Gastroesophageal sphincter (tissue), 3 donors: ENCODE measurements around the gene RAB1B.

Experiments used
- EP300 ChIP-seq: sonication (generic); formaldehyde crosslinking; IDR thresholded peaks from one replicate; pipeline ENCODE4 v1.6.1; 2017; ENCODE audit warnings: antibody characterized with exemption, mild to moderate bottlenecking
- POLR2A ChIP-seq, 2 donors: fragments of 450-650 bp; IDR thresholded peaks; one replicate each; pipeline ENCODE4 v1.6.1; 2017; ENCODE audit warnings: antibody characterized with exemption in 2 of 2, mild to moderate bottlenecking in 2 of 2, moderate library complexity in 1 of 2
- POLR2AphosphoS5 ChIP-seq: sonication (generic); formaldehyde crosslinking; IDR thresholded peaks from one replicate; pipeline ENCODE4 v1.6.1; 2017; ENCODE audit warnings: antibody characterized with exemption
- TF ChIP-seq, protein P1 (sequence below), 4 experiments: fragments of 200-600 bp in 2 of 4; fragments of 450-650 bp in 2 of 4; sonication (generic) in 1 of 4; IDR thresholded peaks; one replicate each; pipeline ENCODE4 v1.5.1; 2017 to 2019; ENCODE audit warnings: antibody characterized with exemption in 4 of 4, mild to moderate bottlenecking in 2 of 4, moderate library complexity in 2 of 4

GRCh38 chr11:66221726-66222236 lies 46.7 kb upstream of the RAB1B start:
- TF ChIP-seq POLR2A (IDR thresholded peaks at IDR 0.05) = no peak
- TF ChIP-seq, protein P1, sequence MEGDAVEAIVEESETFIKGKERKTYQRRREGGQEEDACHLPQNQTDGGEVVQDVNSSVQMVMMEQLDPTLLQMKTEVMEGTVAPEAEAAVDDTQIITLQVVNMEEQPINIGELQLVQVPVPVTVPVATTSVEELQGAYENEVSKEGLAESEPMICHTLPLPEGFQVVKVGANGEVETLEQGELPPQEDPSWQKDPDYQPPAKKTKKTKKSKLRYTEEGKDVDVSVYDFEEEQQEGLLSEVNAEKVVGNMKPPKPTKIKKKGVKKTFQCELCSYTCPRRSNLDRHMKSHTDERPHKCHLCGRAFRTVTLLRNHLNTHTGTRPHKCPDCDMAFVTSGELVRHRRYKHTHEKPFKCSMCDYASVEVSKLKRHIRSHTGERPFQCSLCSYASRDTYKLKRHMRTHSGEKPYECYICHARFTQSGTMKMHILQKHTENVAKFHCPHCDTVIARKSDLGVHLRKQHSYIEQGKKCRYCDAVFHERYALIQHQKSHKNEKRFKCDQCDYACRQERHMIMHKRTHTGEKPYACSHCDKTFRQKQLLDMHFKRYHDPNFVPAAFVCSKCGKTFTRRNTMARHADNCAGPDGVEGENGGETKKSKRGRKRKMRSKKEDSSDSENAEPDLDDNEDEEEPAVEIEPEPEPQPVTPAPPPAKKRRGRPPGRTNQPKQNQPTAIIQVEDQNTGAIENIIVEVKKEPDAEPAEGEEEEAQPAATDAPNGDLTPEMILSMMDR (IDR thresholded peaks at IDR 0.05) = no peak
- no peak for TF ChIP-seq EP300
- TF ChIP-seq POLR2AphosphoS5 = no peak
